ENCODE measurements around the gene ZBTB5.

The ZBTB5 gene

DNA sequence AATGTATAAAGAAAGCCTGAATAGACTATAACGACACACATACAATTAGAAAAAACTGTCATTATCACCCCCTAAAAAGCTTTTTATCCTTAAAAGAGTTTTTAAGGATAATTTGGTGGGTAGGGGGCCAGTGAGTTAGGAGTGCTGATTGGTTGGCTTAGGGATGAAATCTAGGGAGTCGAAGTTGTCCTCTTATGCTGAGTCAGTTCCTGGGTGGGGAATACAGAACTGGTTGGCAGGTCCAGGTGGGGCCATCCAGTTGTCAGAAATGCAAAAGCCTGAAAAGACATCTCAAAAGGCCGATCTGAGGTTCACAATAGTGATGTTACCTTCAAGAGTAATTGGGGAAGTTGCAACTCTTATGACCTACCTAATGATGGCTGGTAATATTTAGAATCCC is 13.6 kb downstream of the ZBTB5 start:
- no peak overlapping the region for H3K4me3 ChIP-seq (ENCODE audit: low read length)
- H3K18ac ChIP-seq (ENCODE audit: low read length): no peak overlapping the region
- H4K8ac ChIP-seq (ENCODE audit: low read depth, low read length): no peak overlapping the region
- H3K27ac ChIP-seq (ENCODE audit: low read depth, low read length): no peak overlapping the region
- peaks cover 22% of the 10 kb centered on the region for H3K79me1 ChIP-seq (ENCODE audit: low read length)
- H3K4me2 ChIP-seq (ENCODE audit: low read length): no peak overlapping the region
- H3K4ac ChIP-seq (ENCODE audit: low read depth, low read length): no peak overlapping the region
- H3K79me2 ChIP-seq (ENCODE audit: control insufficient read depth, insufficient read depth, low read length): peaks cover 50% of the 10 kb centered on the region
- H2BK5ac ChIP-seq (ENCODE audit: low read length): no peak overlapping the region
- H3K27me3 ChIP-seq (ENCODE audit: insufficient read depth, low read length, poor library complexity): no peaks in the 10 kb centered on the region
- no peak overlapping the region for H2AK5ac ChIP-seq (ENCODE audit: low read length)
- no peak overlapping the region for H2BK15ac ChIP-seq (replicated peaks; ENCODE audit: low read depth)
- no peaks in the 10 kb centered on the region for H3K36me3 ChIP-seq (ENCODE audit: control insufficient read depth, insufficient read depth, low read length)
- H3K56ac ChIP-seq (ENCODE audit: low read length): no peak overlapping the region
- peaks cover 7% of the 10 kb centered on the region for H3K4me1 ChIP-seq (ENCODE audit: control insufficient read depth, low read depth, low read length)
- no peak overlapping the region for H3K9ac ChIP-seq (ENCODE audit: low read length)
- WGBS (ENCODE audit: extremely low coverage, insufficient coverage, low lambda C conversion rate): no CpG with 5 or more reads among the region's 3 CpGs
- no peak for DNase-seq
- no peak overlapping the region for H2BK120ac ChIP-seq (ENCODE audit: low read depth, low read length)
- no peak overlapping the region for H4K5ac ChIP-seq (ENCODE audit: low read length)
- no peak overlapping the region for H3K23ac ChIP-seq (ENCODE audit: low read length)

DNA sequence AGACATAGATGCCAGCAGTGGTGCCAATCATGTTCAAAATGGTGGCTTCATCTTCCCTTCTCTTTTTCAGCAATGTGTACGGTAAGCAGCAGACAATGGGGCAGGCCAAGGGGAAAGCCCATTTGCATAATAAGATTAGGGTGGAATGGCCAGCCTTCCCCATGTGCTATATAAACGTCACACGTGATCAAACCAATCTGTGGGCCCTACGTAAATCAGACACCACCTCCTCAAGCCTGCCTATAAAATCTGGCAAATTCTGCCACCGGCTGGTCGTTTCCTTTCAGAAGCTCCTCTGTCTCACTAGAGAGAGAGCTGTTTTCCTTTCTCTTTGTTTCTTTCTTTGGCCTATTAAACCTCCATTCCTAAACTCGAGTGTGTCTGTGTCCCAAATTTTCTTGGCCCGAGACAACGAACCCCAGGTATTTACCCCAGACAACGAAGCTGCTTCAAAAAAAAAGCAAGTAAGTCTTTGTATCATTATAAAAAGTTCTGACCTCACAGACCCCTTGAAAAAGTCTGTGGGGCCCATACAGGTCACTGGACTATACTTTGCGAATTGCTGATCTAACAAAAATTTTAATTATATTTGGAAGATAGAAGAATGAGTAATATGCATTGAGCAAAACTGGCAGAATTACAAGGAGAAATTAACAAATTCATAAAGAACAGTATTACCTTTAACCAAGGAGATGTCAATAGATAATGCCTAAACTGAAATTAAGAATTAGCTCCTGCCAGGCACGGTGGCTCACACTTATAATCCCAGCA is 15.2 kb downstream of the ZBTB5 start:
- WGBS (ENCODE audit: extremely low coverage, insufficient coverage, low lambda C conversion rate): no CpG with 5 or more reads among the region's 12 CpGs
- Histone ChIP-seq H3K27ac (ENCODE audit: low read depth, low read length) (no peak overlapping the region), H3K4me2 (ENCODE audit: low read length) (no peak overlapping the region), H3K56ac (ENCODE audit: low read length) (no peak overlapping the region), H3K4ac (ENCODE audit: low read depth, low read length) (no peak overlapping the region), H4K5ac (ENCODE audit: low read length) (no peak overlapping the region), H3K79me1 (ENCODE audit: low read length) (peaks cover 21% of the 10 kb centered on the region), H2BK120ac (ENCODE audit: low read depth, low read length) (no peak overlapping the region), H3K36me3 (ENCODE audit: control insufficient read depth, insufficient read depth, low read length) (no peaks in the 10 kb centered on the region), H2AK5ac (ENCODE audit: low read length) (no peak overlapping the region), H2BK15ac (replicated peaks; ENCODE audit: low read depth) (no peak overlapping the region), H3K9ac (ENCODE audit: low read length) (peak overlapping the region; percentile 8), H2BK5ac (ENCODE audit: low read length) (no peak overlapping the region), H3K4me1 (ENCODE audit: control insufficient read depth, low read depth, low read length) (peaks cover 9% of the 10 kb centered on the region), H3K27me3 (ENCODE audit: insufficient read depth, low read length, poor library complexity) (no peaks in the 10 kb centered on the region), H3K4me3 (ENCODE audit: low read length) (no peak overlapping the region), H3K23ac (ENCODE audit: low read length) (no peak overlapping the region), H4K8ac (ENCODE audit: low read depth, low read length) (no peak overlapping the region), H3K18ac (ENCODE audit: low read length) (no peak overlapping the region), H3K79me2 (ENCODE audit: control insufficient read depth, insufficient read depth, low read length) (peaks cover 46% of the 10 kb centered on the region)
- peak; percentile 85 for DNase-seq

DNA sequence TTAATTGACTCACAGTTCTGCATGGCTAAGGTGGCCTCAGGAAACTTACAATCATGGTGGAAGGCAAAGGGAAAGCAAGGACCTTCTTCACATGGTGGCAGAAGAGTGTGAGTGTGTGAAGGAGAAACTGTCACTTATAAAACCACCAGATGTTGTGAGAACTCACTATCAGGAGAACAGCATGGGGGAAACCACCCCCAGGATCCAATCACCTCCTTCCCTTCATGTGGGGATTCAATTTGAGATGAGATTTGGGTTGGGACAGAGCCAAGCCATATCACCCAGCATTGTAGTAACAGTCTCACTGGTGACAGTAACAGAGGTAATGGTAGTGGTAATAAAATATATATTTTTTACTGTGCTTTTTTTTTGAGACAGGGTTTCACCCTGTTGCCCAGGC is 18.1 kb downstream of the ZBTB5 start:
- Histone ChIP-seq H4K8ac (ENCODE audit: low read depth, low read length) (no peak overlapping the region), H2BK120ac (ENCODE audit: low read depth, low read length) (no peak overlapping the region), H3K4me2 (ENCODE audit: low read length) (no peak overlapping the region), H3K4ac (ENCODE audit: low read depth, low read length) (no peak overlapping the region), H3K36me3 (ENCODE audit: control insufficient read depth, insufficient read depth, low read length) (peaks cover 1% of the 10 kb centered on the region), H3K56ac (ENCODE audit: low read length) (no peak overlapping the region), H2BK5ac (ENCODE audit: low read length) (no peak overlapping the region), H3K4me1 (ENCODE audit: control insufficient read depth, low read depth, low read length) (peaks cover 9% of the 10 kb centered on the region), H2BK15ac (replicated peaks; ENCODE audit: low read depth) (no peak overlapping the region), H3K79me1 (ENCODE audit: low read length) (peaks cover 19% of the 10 kb centered on the region), H4K5ac (ENCODE audit: low read length) (no peak overlapping the region), H3K18ac (ENCODE audit: low read length) (no peak overlapping the region), H3K9ac (ENCODE audit: low read length) (no peak overlapping the region), H3K27ac (ENCODE audit: low read depth, low read length) (no peak overlapping the region), H3K4me3 (ENCODE audit: low read length) (no peak overlapping the region), H3K23ac (ENCODE audit: low read length) (no peak overlapping the region), H3K79me2 (ENCODE audit: control insufficient read depth, insufficient read depth, low read length) (peaks cover 34% of the 10 kb centered on the region), H2AK5ac (ENCODE audit: low read length) (no peak overlapping the region), H3K27me3 (ENCODE audit: insufficient read depth, low read length, poor library complexity) (no peaks in the 10 kb centered on the region)
- peak; percentile 68 for DNase-seq

DNA sequence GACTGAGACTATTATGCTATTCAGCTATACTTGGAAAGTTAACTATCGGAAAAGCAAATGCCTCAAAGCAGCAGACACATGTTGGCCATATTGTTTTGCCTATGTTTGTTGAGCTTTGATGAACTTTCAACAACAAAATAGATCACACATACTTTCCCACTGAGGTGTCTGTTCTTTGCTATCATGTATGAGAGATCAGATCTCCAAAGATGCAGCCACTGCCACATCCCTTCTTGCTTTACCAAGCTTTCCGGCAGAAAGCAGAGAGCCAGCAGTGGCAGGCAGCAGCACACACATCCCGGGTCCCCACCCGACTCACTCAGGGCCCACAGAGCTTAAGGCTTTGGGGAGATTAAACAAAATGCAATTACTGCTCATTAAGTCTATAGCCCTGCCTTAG is 18.8 kb downstream of the ZBTB5 start:
- no peak overlapping the region for H3K9ac ChIP-seq (ENCODE audit: low read length)
- H2BK5ac ChIP-seq (ENCODE audit: low read length): no peak overlapping the region
- H3K36me3 ChIP-seq (ENCODE audit: control insufficient read depth, insufficient read depth, low read length): peaks cover 7% of the 10 kb centered on the region
- no peak overlapping the region for H3K4ac ChIP-seq (ENCODE audit: low read depth, low read length)
- no peak overlapping the region for H4K5ac ChIP-seq (ENCODE audit: low read length)
- no CpG with 5 or more reads among the region's 4 CpGs for WGBS (ENCODE audit: extremely low coverage, insufficient coverage, low lambda C conversion rate)
- peaks cover 9% of the 10 kb centered on the region for H3K4me1 ChIP-seq (ENCODE audit: control insufficient read depth, low read depth, low read length)
- no peak overlapping the region for H3K18ac ChIP-seq (ENCODE audit: low read length)
- no peak overlapping the region for H2AK5ac ChIP-seq (ENCODE audit: low read length)
- no peak overlapping the region for H3K4me3 ChIP-seq (ENCODE audit: low read length)
- H3K27ac ChIP-seq (ENCODE audit: low read depth, low read length): no peak overlapping the region
- no peak overlapping the region for H4K8ac ChIP-seq (ENCODE audit: low read depth, low read length)
- H3K79me1 ChIP-seq (ENCODE audit: low read length): peaks cover 24% of the 10 kb centered on the region
- H3K79me2 ChIP-seq (ENCODE audit: control insufficient read depth, insufficient read depth, low read length): peaks cover 30% of the 10 kb centered on the region
- H3K27me3 ChIP-seq (ENCODE audit: insufficient read depth, low read length, poor library complexity): no peaks in the 10 kb centered on the region
- H3K23ac ChIP-seq (ENCODE audit: low read length): no peak overlapping the region
- no peak overlapping the region for H3K4me2 ChIP-seq (ENCODE audit: low read length)
- no peak overlapping the region for H2BK15ac ChIP-seq (replicated peaks; ENCODE audit: low read depth)
- H3K56ac ChIP-seq (ENCODE audit: low read length): no peak overlapping the region
- no peak for DNase-seq
- H2BK120ac ChIP-seq (ENCODE audit: low read depth, low read length): no peak overlapping the region

DNA sequence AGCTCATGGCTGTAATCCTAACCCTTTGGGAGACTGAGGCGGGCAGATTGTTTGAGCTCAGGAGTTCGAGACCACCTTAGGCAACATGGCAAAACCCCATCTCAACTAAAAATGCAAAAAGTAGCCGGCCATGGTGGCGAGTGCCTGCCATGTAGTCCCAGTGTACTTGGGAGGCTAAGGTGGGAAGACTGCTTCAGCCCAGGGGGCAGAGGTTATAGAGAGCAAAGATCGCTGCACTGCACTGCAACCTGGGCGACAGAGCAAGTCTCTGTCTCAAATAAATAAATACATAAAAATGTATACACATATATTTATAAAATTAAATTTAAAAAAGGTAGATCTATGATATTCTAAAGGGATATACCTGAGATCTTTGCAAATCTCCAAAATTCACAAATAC is 19.4 kb downstream of the ZBTB5 start:
- DNase-seq: no peak
- H3K4me3 ChIP-seq (ENCODE audit: low read length): no peak overlapping the region
- WGBS (ENCODE audit: extremely low coverage, insufficient coverage, low lambda C conversion rate): no CpG with 5 or more reads among the region's 6 CpGs

DNA sequence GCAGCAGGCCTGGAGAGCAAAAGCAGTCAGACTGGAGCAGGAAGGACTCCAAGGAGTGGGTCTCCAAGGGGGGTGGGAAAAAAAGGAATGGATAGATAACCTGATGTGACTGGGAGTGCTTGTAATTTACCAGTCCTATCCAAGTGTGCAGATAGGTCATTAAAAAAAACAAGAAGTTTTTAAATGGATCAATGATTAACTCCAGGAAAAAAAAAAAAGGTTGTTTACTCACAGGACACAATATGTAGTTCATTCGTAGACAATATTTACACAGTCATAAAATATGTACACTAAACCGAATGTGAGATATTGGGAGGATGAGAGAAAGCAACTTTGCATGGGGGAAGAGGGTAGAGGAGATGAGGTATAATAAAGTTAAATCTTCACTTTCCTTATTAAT is 20.4 kb downstream of the ZBTB5 start:
- Histone ChIP-seq H3K4ac (ENCODE audit: low read depth, low read length) (no peak overlapping the region), H4K8ac (ENCODE audit: low read depth, low read length) (no peak overlapping the region), H3K4me3 (ENCODE audit: low read length) (no peak overlapping the region), H3K18ac (ENCODE audit: low read length) (no peak overlapping the region), H3K79me2 (ENCODE audit: control insufficient read depth, insufficient read depth, low read length) (peaks cover 29% of the 10 kb centered on the region), H3K4me1 (ENCODE audit: control insufficient read depth, low read depth, low read length) (peaks cover 9% of the 10 kb centered on the region), H3K56ac (ENCODE audit: low read length) (no peak overlapping the region), H3K4me2 (ENCODE audit: low read length) (no peak overlapping the region), H2AK5ac (ENCODE audit: low read length) (no peak overlapping the region), H3K27ac (ENCODE audit: low read depth, low read length) (no peak overlapping the region), H4K5ac (ENCODE audit: low read length) (no peak overlapping the region), H3K79me1 (ENCODE audit: low read length) (peaks cover 27% of the 10 kb centered on the region), H2BK120ac (ENCODE audit: low read depth, low read length) (no peak overlapping the region), H3K23ac (ENCODE audit: low read length) (no peak overlapping the region), H3K27me3 (ENCODE audit: insufficient read depth, low read length, poor library complexity) (no peaks in the 10 kb centered on the region), H2BK5ac (ENCODE audit: low read length) (no peak overlapping the region), H3K36me3 (ENCODE audit: control insufficient read depth, insufficient read depth, low read length) (peaks cover 13% of the 10 kb centered on the region), H3K9ac (ENCODE audit: low read length) (no peak overlapping the region), H2BK15ac (replicated peaks; ENCODE audit: low read depth) (no peak overlapping the region)
- no CpG with 5 or more reads among the region's 2 CpGs for WGBS (ENCODE audit: extremely low coverage, insufficient coverage, low lambda C conversion rate)
- peak; percentile 29 for DNase-seq

More for the DNA sequence above, 19.4 kb downstream of the ZBTB5 start:
- peaks cover 27% of the 10 kb centered on the region for H3K79me2 ChIP-seq (ENCODE audit: control insufficient read depth, insufficient read depth, low read length)
- no peak overlapping the region for H3K18ac ChIP-seq (ENCODE audit: low read length)
- H2BK5ac ChIP-seq (ENCODE audit: low read length): no peak overlapping the region
- H3K36me3 ChIP-seq (ENCODE audit: control insufficient read depth, insufficient read depth, low read length): peaks cover 9% of the 10 kb centered on the region
- no peak overlapping the region for H3K23ac ChIP-seq (ENCODE audit: low read length)
- no peak overlapping the region for H2BK120ac ChIP-seq (ENCODE audit: low read depth, low read length)
- no peak overlapping the region for H3K27ac ChIP-seq (ENCODE audit: low read depth, low read length)
- H3K27me3 ChIP-seq (ENCODE audit: insufficient read depth, low read length, poor library complexity): no peaks in the 10 kb centered on the region
- no peak overlapping the region for H4K5ac ChIP-seq (ENCODE audit: low read length)
- H3K9ac ChIP-seq (ENCODE audit: low read length): no peak overlapping the region
- H3K4me2 ChIP-seq (ENCODE audit: low read length): no peak overlapping the region
- H3K56ac ChIP-seq (ENCODE audit: low read length): no peak overlapping the region
- H2AK5ac ChIP-seq (ENCODE audit: low read length): no peak overlapping the region
- no peak overlapping the region for H2BK15ac ChIP-seq (replicated peaks; ENCODE audit: low read depth)
- H3K4ac ChIP-seq (ENCODE audit: low read depth, low read length): no peak overlapping the region
- H3K4me1 ChIP-seq (ENCODE audit: control insufficient read depth, low read depth, low read length): peaks cover 9% of the 10 kb centered on the region
- no peak overlapping the region for H4K8ac ChIP-seq (ENCODE audit: low read depth, low read length)
- peaks cover 25% of the 10 kb centered on the region for H3K79me1 ChIP-seq (ENCODE audit: low read length)
